GM19193 (cell line): Measurements from ENCODE around the gene COL5A3.

Experiments
- POLR2A ChIP-seq: IDR thresholded peaks from 4 replicates; pipeline ENCODE4 v1.6.1; 2011; ENCODE audit not compliant: insufficient read depth, insufficient read length; ENCODE audit errors: extremely low read depth

Gene COL5A3

GRCh38 chr19:10018263-10018662 lies 8.0 kb upstream of the COL5A3 start:
- no peak for TF ChIP-seq POLR2A

GRCh38 chr19:10013834-10014618 lies 3.7 kb upstream of the COL5A3 start:
- no peak for TF ChIP-seq POLR2A

GRCh38 chr19:10013316-10013715 lies 3.0 kb upstream of the COL5A3 start, which contains the start of gene RDH8:
Gene RDH8, plus strand, starts transcription at chr19:10013483. Its CDS starts 15 bp downstream, at chr19:10013498.
- TF ChIP-seq POLR2A: no peak

GRCh38 chr19:10011974-10012373 lies 1.7 kb upstream of the COL5A3 start:
- no peak for TF ChIP-seq POLR2A

GRCh38 chr19:10010939-10011338 lies 635 bp upstream of the COL5A3 start:
- TF ChIP-seq POLR2A: no peak

- no peak for TF ChIP-seq POLR2A
These were observed 535 bp downstream of the COL5A3 start for GRCh38 chr19:10009714-10010224.

- no peak for TF ChIP-seq POLR2A
These were observed 2.0 kb downstream of the COL5A3 start for GRCh38 chr19:10008184-10008765.

- TF ChIP-seq POLR2A: no peak
These were observed 2.7 kb downstream of the COL5A3 start for GRCh38 chr19:10007371-10008183.

GRCh38 chr19:10006752-10007323 lies 3.5 kb downstream of the COL5A3 start:
- no peak for TF ChIP-seq POLR2A

- TF ChIP-seq POLR2A: no peak
These were observed 4.0 kb downstream of the COL5A3 start for GRCh38 chr19:10006335-10006708.

- no peak for TF ChIP-seq POLR2A
These were observed 4.5 kb downstream of the COL5A3 start for GRCh38 chr19:10005632-10006334.

GRCh38 chr19:10004617-10005016 lies 5.7 kb downstream of the COL5A3 start:
- no peak for TF ChIP-seq POLR2A

GRCh38 chr19:10003271-10003670 lies 7.0 kb downstream of the COL5A3 start:
- TF ChIP-seq POLR2A: no peak

- no peak for TF ChIP-seq POLR2A
These were observed 8.4 kb downstream of the COL5A3 start for GRCh38 chr19:10001899-10002298.

- TF ChIP-seq POLR2A: no peak
These were observed 10.0 kb downstream of the COL5A3 start for GRCh38 chr19:10000171-10000826.

- no peak for TF ChIP-seq POLR2A
These were observed 13.8 kb downstream of the COL5A3 start for GRCh38 chr19:9996541-9996940.
